Amygdala (tissue), 56 donors: ENCODE measurements around the gene CCNJL.
"Not testable (repeated sequence)": the region's sequence is repeated elsewhere in the genome, so short reads cannot be mapped to it uniquely, and the experiment has no call there.

ENCODE experiments used
- DNase-seq, 56 donors: peaks; one replicate each; lab custom pipeline; 2025; lab: John Stamatoyannopoulos, UW

CCNJL gene

GRCh38 chr5:160334716-160335115 lies 22.4 kb upstream of the CCNJL start:
- not testable (repeated sequence) for DNase-seq

DNA sequence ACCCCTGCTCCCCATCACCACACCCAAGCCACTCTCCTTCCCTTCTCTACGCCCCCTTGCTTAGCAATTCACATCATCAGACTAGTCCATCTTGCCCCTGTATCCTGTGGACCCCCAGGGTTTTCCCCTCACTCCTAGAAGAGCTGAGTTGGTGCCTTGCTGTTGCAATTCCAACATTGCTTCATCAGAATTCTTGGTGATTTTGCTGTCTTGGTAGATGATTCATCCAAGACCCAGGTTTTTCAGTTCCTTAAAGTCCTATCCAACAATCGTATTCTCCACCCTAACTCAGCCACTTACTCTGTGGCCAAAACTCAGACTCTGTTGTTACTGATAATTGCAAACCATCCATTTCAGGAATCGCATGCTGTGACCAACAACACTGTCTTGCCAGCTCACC lies 21.4 kb upstream of the CCNJL start:
- no peak for DNase-seq

- DNase-seq: no peak
These were observed 17.8 kb upstream of the CCNJL start for GRCh38 chr5:160330212-160330611.

DNA sequence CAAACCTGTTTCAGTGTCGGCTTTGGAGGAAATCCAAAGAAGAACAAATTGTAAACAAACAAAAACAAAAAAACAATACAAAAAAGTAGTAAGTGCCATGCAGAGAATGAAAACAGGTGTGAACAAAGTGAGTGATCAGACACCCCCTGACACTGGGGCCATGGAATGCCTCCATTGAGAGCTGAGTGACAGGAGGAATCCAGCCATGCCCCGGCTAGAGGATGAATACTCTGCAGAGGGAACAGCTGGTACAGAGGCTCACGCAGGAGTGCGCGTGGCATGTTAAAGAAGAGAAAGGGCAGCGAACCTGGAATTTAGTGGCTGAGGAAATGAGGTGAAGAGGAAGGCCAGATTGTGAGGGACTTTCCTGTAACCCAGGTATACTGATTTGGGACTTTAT lies 15.5 kb upstream of the CCNJL start:
- DNase-seq: no peak

DNA sequence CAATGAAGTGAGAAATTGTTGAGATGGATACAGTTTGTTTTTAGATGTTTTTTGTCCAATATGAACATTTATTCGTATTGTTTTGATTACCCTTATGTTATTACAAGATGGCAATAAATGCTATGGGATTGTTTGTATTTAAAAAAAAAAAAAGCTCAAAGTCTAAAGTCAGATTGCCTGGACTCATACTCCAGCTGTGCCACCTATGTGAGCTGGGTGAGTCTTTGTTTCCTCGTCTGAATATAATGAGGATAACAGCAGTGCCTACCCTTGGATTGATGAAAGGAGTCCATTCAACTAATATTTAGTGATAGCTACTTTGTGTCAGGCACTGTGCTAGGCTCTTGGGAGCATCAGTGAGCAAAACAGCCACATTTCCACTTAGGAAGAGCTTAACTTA lies 14.6 kb upstream of the CCNJL start:
- DNase-seq: no peak

GRCh38 chr5:160325716-160326115 lies 13.4 kb upstream of the CCNJL start:
- no peak for DNase-seq

DNA sequence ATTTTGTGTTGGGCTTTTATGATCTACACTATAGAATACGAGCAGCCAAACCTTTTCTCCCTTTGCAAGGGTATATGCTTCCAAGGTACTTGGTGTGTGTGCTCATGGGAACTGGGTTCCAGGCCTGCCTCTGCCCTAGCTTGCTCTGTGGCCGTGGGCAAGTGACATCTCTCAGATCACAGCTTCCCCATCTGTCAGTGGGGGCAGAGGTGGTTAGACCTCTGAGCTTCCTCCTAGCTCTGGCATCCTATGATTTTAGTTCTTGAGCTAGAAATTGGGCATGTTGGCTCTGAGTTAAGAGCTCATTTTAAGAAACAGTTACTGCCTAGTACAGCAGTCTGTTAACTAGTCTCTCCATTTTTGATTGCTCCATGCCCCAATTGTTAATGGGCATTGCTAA lies 12.5 kb upstream of the CCNJL start:
- no peak for DNase-seq

DNA sequence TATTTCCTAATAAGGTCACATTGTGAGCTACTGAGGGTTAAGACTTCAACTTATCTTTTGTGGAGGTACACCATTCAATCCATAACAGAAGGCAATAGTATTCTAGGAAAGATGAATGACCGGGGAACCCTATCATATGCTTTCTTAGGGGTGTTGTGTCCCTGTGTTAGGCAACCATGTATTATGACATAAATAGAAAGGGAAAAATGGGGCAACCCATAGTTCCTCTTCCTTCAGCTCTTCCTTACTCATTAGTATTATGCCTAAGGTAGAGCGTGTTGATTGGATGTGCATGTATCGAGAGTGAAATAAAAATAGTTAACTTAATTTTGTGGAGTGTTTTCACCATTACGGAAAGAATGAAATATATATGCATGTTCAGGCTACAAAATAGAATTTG lies 6.0 kb upstream of the CCNJL start:
- no peak for DNase-seq

DNA sequence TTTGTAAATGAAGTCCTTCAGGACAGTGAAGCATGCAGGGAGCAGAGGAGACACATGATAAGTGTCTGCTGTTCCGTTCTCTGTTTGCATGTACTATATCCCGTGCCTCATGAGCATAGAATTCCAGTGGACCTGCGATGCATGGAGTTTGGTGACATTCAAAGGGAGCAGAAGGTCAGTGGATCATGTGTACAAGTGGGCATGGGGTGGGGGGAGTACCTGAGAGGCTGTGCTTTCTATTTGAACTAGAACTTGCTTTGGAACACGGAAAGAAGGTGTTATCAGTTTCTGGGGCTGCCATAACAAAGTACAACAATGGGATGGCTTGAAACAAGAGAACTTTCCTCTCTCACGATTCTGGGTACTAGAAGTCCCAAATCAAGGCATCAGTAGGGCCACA lies 5.1 kb upstream of the CCNJL start:
- DNase-seq: no peak

GRCh38 chr5:160315968-160316367 lies 3.6 kb upstream of the CCNJL start:
- no peak for DNase-seq

DNA sequence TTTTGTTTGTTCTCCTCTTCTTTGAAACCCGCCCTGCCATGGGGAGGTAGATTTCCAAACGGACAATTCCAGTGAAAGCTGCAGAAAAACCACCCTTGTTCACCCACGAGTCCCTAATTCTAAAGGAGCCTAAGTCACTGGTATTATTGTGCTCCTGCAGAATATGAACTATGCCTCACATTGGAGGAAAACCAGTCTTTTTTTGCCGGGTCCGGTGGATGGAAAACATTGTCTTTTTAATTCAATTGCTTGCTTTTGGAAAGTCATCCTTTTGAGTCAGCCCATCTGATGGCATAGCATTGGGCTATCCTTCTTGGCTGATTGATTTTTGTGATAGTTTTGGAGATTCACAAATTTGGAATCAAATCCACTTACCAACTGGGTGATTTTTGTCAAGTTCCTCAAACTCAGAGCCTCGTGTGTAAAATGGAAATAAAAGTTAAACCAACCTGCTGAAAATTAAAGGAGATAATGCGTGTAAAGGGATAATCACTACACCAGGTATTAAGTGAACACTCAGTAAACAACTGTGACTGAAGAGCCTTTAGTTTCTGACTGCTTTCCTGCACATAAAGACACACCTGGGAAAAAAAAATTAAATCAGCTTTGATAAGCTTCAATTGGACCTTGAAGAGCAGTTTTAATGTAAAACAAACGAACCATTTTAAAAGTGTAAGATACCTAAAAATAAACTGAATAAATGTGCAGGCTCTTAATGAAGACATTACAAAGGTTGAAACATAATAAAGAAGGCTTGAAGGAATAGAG lies 780 bp upstream of the CCNJL start:
- DNase-seq: no peak

GRCh38 chr5:160311491-160312133 lies 752 bp downstream of the CCNJL start:
- DNase-seq: peak in 5 of 56 donors; percentile 4 to 35 (median 10)

DNA sequence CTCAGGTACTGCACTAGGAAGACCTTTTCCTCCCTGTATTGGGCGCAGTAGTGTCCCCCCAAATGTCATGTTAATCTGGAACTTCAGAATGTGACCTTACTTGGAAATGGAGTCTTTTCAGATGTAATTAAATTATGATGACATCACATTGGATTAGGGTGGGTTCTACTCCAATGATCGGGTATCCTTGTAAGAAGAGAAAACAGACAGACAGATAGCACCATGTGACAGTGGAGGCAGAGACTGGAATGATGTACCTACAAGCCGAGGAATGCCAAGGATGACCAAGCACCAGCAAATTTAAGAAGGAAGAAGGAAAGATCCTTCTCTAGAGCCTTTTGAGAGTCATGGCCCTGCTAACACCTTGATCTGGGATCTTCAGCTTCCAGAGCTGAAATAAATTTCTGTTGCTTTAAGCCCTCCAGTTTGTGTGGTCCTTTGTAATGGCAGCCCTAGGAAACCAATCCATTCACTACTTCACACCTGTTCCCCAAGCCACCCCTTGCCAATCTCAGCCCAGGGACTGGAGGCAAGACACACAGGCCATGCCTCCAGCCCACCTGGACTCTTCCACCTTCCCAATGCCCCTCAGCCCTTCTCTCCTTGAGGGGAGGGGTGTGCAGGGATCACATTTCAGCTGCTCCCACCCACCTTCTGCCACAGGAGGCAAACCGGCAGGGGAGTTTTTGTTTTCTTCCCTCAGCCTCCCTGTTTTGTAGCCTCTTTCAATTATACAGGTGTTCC lies 1.6 kb downstream of the CCNJL start:
- no peak for DNase-seq

DNA sequence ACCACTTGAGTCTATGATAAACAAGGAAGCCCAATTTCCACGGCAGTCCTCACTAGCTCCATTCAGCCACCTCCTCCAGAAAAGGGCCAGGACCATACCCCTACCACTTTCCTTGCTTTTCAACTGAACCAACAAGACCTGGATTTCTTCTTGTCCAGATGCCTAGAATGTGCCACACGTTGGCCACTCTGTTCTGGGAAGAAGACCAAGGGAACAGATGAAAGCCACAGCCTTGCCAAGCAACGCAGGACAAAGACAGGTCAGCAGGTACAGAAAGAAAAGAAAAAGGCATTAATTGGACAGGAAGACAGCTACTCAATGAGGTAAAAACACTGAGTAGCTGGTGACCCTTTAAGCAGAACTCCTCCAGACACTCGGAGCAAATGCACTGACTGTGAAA lies 2.2 kb downstream of the CCNJL start:
- no peak for DNase-seq

DNA sequence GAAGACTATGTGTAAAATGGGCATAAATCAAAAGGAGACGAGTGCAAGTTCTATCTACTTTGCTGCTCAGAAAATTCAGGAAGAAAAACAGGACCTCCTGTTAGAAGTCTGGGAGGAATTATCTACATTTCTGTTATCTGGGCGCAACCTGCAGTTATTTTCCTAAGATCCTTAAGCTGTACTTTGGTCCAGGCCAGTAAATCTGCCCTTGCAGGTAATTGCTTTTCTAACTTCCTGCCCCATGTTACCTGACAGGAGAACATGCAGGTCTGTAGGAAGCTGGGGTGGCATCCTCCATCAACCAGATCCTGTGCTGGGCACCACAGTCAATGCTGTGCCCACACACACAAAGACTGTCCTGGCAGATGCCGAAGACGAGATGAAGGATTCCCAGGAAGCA lies 5.7 kb downstream of the CCNJL start:
- no peak for DNase-seq

DNA sequence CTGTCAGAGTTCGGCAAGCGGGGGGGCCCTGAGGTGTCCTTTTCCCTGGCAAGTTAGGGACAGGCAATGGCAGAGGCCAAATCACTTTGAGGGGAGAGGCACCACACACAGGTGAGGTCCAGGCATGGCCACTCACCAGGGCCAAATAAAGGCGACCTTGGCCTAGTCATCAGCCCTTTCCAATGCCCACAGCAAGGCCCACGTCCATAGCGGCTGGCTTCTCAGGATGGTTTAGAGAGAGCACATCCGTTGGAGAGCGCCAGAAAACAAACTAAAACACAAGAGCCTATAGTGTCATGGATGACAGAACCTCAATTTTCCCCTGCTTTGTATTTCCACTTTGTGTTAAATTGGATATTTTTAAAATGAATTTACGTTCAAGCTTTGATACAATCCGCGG lies 7.0 kb downstream of the CCNJL start:
- no peak for DNase-seq

GRCh38 chr5:160303690-160304089 lies 8.7 kb downstream of the CCNJL start:
- no peak for DNase-seq

DNA sequence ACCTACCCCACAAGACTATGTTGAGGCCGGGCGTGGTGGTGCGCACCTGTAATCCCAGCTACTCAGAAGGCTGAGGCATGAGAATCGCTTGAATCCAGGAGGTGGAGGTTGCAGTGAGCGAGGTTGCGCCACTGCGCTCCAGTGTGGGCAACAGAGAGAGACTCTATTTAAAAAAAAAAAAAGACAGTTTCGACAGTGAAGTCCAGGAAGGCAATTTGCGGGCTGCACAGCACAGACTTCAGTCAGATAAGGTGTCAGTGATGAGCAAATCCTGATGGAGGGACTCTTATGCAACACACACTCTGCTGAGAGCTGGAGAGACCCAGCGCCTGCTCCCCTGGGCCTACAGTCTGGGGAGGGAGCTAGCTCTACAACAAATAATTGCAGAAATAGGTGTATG lies 14.2 kb downstream of the CCNJL start:
- DNase-seq: no peak

- no peak for DNase-seq
These were observed 14.6 kb downstream of the CCNJL start for GRCh38 chr5:160297776-160298175.

- no peak for DNase-seq
These were observed 15.4 kb downstream of the CCNJL start for GRCh38 chr5:160297004-160297403.

- DNase-seq: no peak
These were observed 15.9 kb downstream of the CCNJL start for GRCh38 chr5:160296496-160296895.
